ENCODE data around the gene GDA. TPM values are rescaled to one million over a fixed set of nuclear protein-coding genes. Genes with fewer than 3 reads are reported as not detected.

GDA gene
- total RNA-seq, 2 donors from 2014 or later, result not detected

DNA sequence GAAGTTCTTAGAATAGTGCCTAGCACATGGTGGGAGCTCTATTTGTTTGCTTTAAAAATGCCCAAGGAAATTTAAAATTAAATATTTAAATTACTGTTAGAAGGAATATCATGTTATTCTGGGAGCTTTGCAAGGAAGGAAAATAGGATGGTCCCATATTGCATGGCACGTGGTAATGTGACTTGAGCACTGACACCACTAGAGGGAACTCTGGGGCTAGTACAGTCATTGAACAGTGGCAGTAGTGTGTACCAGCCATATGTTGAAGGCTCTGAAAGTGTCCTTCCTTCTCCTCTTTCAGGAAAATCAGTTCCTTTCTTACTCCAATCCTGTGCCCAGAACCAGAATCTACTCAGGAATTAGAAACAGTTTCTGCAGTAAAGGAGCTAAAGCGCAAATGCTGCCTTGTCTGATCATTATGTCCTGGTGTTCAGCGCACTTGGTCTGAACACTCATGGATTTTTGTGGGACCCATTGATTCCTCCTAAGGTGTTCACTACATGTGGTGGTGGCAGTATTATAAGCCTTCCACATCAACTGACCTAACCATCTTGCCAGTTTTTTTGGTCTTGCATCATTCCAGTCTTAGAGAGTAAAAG, 54.1 kb downstream of the GDA start:
- DNase-seq (ENCODE audit: low spot score), result no peak
- H3K4me1 Mint-ChIP-seq (ENCODE audit: low read depth in 2 of 2), result no peaks in the 10 kb centered on the region
- no peak for ATAC-seq
- H3K4me3 Mint-ChIP-seq, result no peak overlapping the region
- H3K9me3 Mint-ChIP-seq, result no peaks in the 10 kb centered on the region
- no peaks in the 10 kb centered on the region for H3K36me3 Mint-ChIP-seq
- H3K27me3 Mint-ChIP-seq, result peaks cover 8 to 19% of the 10 kb centered on the region in 2 donors
- H3K27ac Mint-ChIP-seq, result no peak overlapping the region

DNA sequence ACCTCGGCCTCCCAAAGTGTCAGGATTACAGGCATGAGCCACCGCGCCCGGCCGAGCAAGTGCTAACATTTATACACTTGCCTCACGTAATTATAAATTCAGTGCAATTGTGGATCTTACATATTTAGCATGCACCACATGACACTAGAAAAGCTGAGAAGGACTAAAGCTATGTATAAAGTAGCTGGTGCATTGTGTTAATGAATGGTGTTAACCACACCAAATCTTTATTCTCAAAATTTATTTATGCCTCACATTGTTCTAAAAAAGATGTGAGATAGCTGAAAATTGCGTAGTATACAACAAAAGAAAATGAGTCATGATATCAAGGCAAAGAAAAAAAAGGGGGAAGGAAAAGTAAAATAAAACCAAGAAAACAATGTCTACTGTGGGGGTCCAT, 54.8 kb downstream of the GDA start:
- H3K9me3 Mint-ChIP-seq, result no peaks in the 10 kb centered on the region

GRCh38 chr9:72205513-72205912, 56.3 kb downstream of the GDA start:
- H3K27me3 Mint-ChIP-seq, result peaks cover 13 to 21% of the 10 kb centered on the region in 2 donors
- no peak for DNase-seq (ENCODE audit: low spot score)
- no peaks in the 10 kb centered on the region for H3K9me3 Mint-ChIP-seq
- no peaks in the 10 kb centered on the region for H3K4me1 Mint-ChIP-seq (ENCODE audit: low read depth in 2 of 2)
- no peak overlapping the region for H3K27ac Mint-ChIP-seq
- no peaks in the 10 kb centered on the region for H3K36me3 Mint-ChIP-seq
- no peak overlapping the region for H3K4me3 Mint-ChIP-seq
- ATAC-seq, result no peak

More for the DNA sequence above, 54.8 kb downstream of the GDA start:
- no peak for ATAC-seq
- no peaks in the 10 kb centered on the region for H3K4me1 Mint-ChIP-seq (ENCODE audit: low read depth in 2 of 2)
- DNase-seq (ENCODE audit: low spot score), result no peak
- no peak overlapping the region for H3K4me3 Mint-ChIP-seq
- peaks cover 10 to 19% of the 10 kb centered on the region in 2 donors for H3K27me3 Mint-ChIP-seq
- no peak overlapping the region for H3K27ac Mint-ChIP-seq
- H3K36me3 Mint-ChIP-seq, result no peaks in the 10 kb centered on the region

- Mint-ChIP-seq H3K36me3 (no peaks in the 10 kb centered on the region), H3K27ac (no peak overlapping the region), H3K9me3 (no peaks in the 10 kb centered on the region), H3K4me3 (no peak overlapping the region), H3K27me3 (peaks cover 18 to 29% of the 10 kb centered on the region in 2 donors), H3K4me1 (ENCODE audit: low read depth in 2 of 2) (no peaks in the 10 kb centered on the region)
- DNase-seq (ENCODE audit: low spot score) (no peak), ATAC-seq (no peak)
These were observed 58.0 kb downstream of the GDA start for GRCh38 chr9:72207278-72207677.

- DNase-seq (ENCODE audit: low spot score) (no peak), ATAC-seq (no peak)
- H3K9me3 Mint-ChIP-seq, result no peaks in the 10 kb centered on the region
- peaks cover 19 to 35% of the 10 kb centered on the region in 2 donors for H3K27me3 Mint-ChIP-seq
- no peak overlapping the region for H3K4me3 Mint-ChIP-seq
- no peak overlapping the region for H3K27ac Mint-ChIP-seq
- H3K4me1 Mint-ChIP-seq (ENCODE audit: low read depth in 2 of 2), result no peaks in the 10 kb centered on the region
- H3K36me3 Mint-ChIP-seq, result no peaks in the 10 kb centered on the region
These were observed 61.3 kb downstream of the GDA start for GRCh38 chr9:72210522-72210921.

DNA sequence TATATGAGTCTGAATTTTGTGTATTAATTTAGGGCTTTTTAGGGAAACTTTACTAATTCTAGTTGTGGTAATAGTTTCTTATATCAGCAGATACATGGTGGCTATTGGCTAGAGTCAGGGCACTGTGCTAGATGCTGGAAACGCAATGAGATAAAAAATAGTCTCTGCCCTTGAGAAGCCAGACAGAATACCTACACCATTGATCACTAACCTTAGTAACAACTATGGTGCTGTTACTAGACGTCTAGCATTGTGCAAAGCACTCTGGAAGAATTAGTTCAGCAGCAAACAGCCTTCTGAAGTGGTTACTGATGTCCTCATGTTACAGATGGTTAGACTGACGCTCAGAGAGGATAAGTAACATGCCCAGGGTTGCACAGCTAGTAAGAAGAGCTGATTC, 61.8 kb downstream of the GDA start:
- Mint-ChIP-seq H3K9me3 (no peaks in the 10 kb centered on the region), H3K4me3 (no peak overlapping the region), H3K36me3 (no peaks in the 10 kb centered on the region), H3K4me1 (ENCODE audit: low read depth in 2 of 2) (no peaks in the 10 kb centered on the region), H3K27me3 (peaks cover 19 to 35% of the 10 kb centered on the region in 2 donors), H3K27ac (no peak overlapping the region)
- no peak for DNase-seq (ENCODE audit: low spot score)
- no peak for ATAC-seq

DNA sequence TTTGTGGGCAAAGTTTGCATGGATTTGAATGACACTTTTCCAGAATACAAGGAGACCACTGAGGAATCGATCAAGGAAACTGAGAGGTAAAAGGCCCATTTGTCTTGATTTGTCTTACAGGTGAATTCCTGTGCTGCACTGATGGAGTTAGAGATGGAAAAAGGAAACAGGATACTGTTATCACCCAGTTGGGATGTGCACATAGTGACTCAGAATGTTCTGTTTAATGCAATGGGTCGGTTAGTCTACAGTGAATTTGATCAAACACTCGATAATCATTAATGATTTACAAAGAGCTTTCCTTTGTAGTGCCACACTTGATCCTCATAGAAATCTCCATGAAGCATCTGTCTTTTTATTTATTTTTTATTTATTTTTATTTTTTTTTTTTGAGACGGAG, 64.7 kb downstream of the GDA start:
- H3K4me1 Mint-ChIP-seq (ENCODE audit: low read depth in 2 of 2), result no peaks in the 10 kb centered on the region
- H3K27ac Mint-ChIP-seq, result no peak overlapping the region
- no peak for ATAC-seq
- no peaks in the 10 kb centered on the region for H3K36me3 Mint-ChIP-seq
- H3K4me3 Mint-ChIP-seq, result no peak overlapping the region
- DNase-seq (ENCODE audit: low spot score), result no peak
- peaks cover 18 to 32% of the 10 kb centered on the region in 2 donors for H3K27me3 Mint-ChIP-seq
- H3K9me3 Mint-ChIP-seq, result no peaks in the 10 kb centered on the region

GRCh38 chr9:72217306-72217842, 68.1 kb downstream of the GDA start:
- Mint-ChIP-seq H3K27ac (no peak overlapping the region), H3K36me3 (no peaks in the 10 kb centered on the region), H3K27me3 (peaks cover 8 to 20% of the 10 kb centered on the region in 2 donors), H3K4me3 (no peak overlapping the region), H3K9me3 (no peaks in the 10 kb centered on the region), H3K4me1 (ENCODE audit: low read depth in 2 of 2) (no peaks in the 10 kb centered on the region)
- no peak for ATAC-seq
- no peak for DNase-seq (ENCODE audit: low spot score)

- no peak for DNase-seq (ENCODE audit: low spot score)
- Mint-ChIP-seq H3K4me1 (ENCODE audit: low read depth in 2 of 2) (no peaks in the 10 kb centered on the region), H3K27ac (no peak overlapping the region), H3K4me3 (no peak overlapping the region), H3K36me3 (no peaks in the 10 kb centered on the region), H3K9me3 (no peaks in the 10 kb centered on the region), H3K27me3 (peaks cover 10 to 26% of the 10 kb centered on the region in 2 donors)
- peak; percentile 24 to 50 for ATAC-seq
These were observed 71.3 kb downstream of the GDA start for GRCh38 chr9:72220589-72220988.

DNA sequence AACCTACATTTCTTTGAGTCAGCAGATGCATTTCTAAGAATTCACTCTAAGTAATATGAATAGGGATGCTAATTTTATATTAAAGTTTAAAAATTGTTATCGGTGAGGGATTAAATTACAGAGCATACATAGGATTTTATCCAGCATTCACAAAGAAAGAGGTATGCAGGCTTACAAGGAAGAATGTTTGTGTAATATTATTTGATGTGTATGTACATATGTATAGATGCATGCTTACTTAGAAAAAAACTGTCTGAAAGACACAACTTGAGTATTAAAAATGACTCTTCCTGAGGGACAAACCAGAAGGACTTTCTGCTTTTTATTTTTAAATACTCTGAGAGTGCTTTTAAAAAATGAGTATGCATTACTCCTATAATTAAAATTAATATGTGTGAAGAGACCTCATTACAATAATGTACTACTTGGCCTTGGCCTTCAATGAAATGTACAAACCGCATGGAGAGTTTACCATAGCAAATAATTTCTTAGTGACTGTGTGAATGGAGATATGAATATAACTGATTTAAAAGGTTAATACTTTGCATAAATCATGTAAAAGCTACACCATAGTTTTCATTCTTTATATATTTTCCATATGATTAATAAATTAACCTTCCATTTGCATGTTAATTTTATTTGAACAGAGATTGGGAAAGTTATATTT, 77.0 kb downstream of the GDA start:
- no peaks in the 10 kb centered on the region for H3K36me3 Mint-ChIP-seq
- no peak overlapping the region for H3K4me3 Mint-ChIP-seq
- no peaks in the 10 kb centered on the region for H3K4me1 Mint-ChIP-seq (ENCODE audit: low read depth in 2 of 2)
- no peak overlapping the region for H3K27ac Mint-ChIP-seq
- H3K27me3 Mint-ChIP-seq, result peaks cover 11 to 18% of the 10 kb centered on the region in 2 donors
- ATAC-seq (no peak), DNase-seq (ENCODE audit: low spot score) (no peak)
- no peaks in the 10 kb centered on the region for H3K9me3 Mint-ChIP-seq

- ATAC-seq (no peak), DNase-seq (ENCODE audit: low spot score) (no peak)
- Mint-ChIP-seq H3K27me3 (peaks cover 7 to 10% of the 10 kb centered on the region in 2 donors), H3K27ac (no peak overlapping the region), H3K4me1 (ENCODE audit: low read depth in 2 of 2) (no peaks in the 10 kb centered on the region), H3K4me3 (no peak overlapping the region), H3K9me3 (no peaks in the 10 kb centered on the region), H3K36me3 (no peaks in the 10 kb centered on the region)
These were observed 79.0 kb downstream of the GDA start for GRCh38 chr9:72228282-72228681.

DNA sequence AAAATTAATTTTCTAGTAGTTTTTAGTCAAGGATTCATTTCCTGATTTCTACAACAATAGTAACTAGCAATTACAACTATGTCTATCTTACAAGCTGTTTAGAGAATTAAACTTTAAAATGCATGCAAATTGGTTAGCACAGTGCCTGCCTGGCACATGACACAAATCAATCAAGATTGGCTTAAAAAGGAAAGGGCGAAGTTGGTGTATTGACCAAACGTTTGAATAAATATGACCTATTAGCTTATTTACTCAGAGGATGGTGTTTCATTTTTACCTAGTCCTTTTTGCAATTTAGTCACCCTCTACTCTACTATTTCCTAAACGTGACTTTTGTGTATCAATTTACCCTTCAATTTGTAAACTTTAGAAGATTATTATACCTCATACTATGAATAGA, 83.5 kb downstream of the GDA start:
- DNase-seq (ENCODE audit: low spot score), result no peak
- Mint-ChIP-seq H3K4me1 (ENCODE audit: low read depth in 2 of 2) (no peaks in the 10 kb centered on the region), H3K4me3 (no peak overlapping the region), H3K9me3 (no peaks in the 10 kb centered on the region), H3K27ac (no peak overlapping the region), H3K36me3 (no peaks in the 10 kb centered on the region), H3K27me3 (peaks cover 7% of the 10 kb centered on the region in 2 donors)
- ATAC-seq, result no peak

DNA sequence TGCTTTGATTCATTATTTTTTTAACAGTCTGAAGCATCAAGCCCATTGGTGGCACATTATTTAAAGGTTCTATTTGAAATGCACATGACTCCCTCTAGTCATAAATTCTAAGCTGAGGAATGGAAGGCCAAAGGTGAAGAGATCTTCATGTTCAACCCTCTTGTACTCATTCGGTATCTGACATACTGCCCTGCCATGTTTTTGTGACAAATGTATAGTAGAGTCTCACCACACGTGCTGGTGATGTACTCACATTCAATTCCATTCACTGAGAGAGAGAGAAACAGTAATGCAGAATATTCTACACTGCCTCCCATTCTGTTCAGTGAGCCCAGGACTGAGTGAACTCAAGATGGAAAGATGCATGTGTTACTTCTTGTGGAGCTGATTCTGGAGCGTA, 98.3 kb downstream of the GDA start:
- ATAC-seq (no peak), DNase-seq (ENCODE audit: low spot score) (no peak)
- peaks cover 19 to 22% of the 10 kb centered on the region in 2 donors for H3K27me3 Mint-ChIP-seq
- no peak overlapping the region for H3K4me3 Mint-ChIP-seq
- H3K9me3 Mint-ChIP-seq, result no peaks in the 10 kb centered on the region
- no peaks in the 10 kb centered on the region for H3K36me3 Mint-ChIP-seq
- no peaks in the 10 kb centered on the region for H3K4me1 Mint-ChIP-seq (ENCODE audit: low read depth in 2 of 2)
- H3K27ac Mint-ChIP-seq, result no peak overlapping the region

GRCh38 chr9:72251589-72251988, 102.3 kb downstream of the GDA start:
- DNase-seq (ENCODE audit: low spot score), result no peak
- Mint-ChIP-seq H3K4me3 (no peak overlapping the region), H3K27me3 (peaks cover 7 to 22% of the 10 kb centered on the region in 2 donors), H3K4me1 (ENCODE audit: low read depth in 2 of 2) (no peaks in the 10 kb centered on the region), H3K27ac (no peak overlapping the region), H3K36me3 (no peaks in the 10 kb centered on the region), H3K9me3 (no peaks in the 10 kb centered on the region)
- ATAC-seq, result no peak

Measured in natural killer cell treated with Interleukin-12 subunit alpha and Interleukin-12 subunit beta and Interleukin-15 and Interleukin-18, amount 100 ng/mL, for 72 hours (primary cell).